Neural progenitor cell (in vitro differentiated cells): ENCODE measurements around the gene ITSN1. TPM values are rescaled to one million over a fixed set of nuclear protein-coding genes. Genes with fewer than 3 reads are reported as not detected.

Source experiments
- DNase-seq: peaks from one replicate; pipeline ENCODE4 v3.0.0-alpha.2; 2016; ENCODE audit warnings: low spot score
- H2AFZ ChIP-seq: fragments of 200-600 bp; sonication (generic); replicated peaks from 2 replicates; pipeline ENCODE4 v1.6.1; 2016; ENCODE audit warnings: antibody characterized with exemption
- H3F3A ChIP-seq: fragments of 200-600 bp; sonication (generic); 2 replicates; pipeline ENCODE4 v1.6.1; 2016; ENCODE audit warnings: antibody characterized with exemption, low read depth
- H3K27ac ChIP-seq: fragments of 200-600 bp; sonication (generic); 2 replicates; pipeline ENCODE4 v1.5.1; 2016; ENCODE audit warnings: mild to moderate bottlenecking
- H3K27me3 ChIP-seq: fragments of 200-600 bp; sonication (generic); 2 replicates; pipeline ENCODE4 v1.6.1; 2016; ENCODE audit warnings: mild to moderate bottlenecking, moderate library complexity
- H3K36me3 ChIP-seq: fragments of 200-600 bp; sonication (generic); 2 replicates; pipeline ENCODE4 v1.5.1; 2016
- H3K4me1 ChIP-seq: fragments of 200-600 bp; sonication (generic); 2 replicates; pipeline ENCODE4 v1.6.1; 2016; ENCODE audit warnings: mixed run types
- H3K4me2 ChIP-seq: fragments of 200-600 bp; sonication (generic); 2 replicates; pipeline ENCODE4 v1.6.1; 2016
- H3K4me3 ChIP-seq: fragments of 200-600 bp; sonication (generic); 2 replicates; pipeline ENCODE4 v1.5.1; 2016
- H3K79me2 ChIP-seq: fragments of 200-600 bp; sonication (generic); 2 replicates; pipeline ENCODE4 v1.6.1; 2016; ENCODE audit warnings: low read depth
- H3K9ac ChIP-seq: fragments of 200-600 bp; sonication (generic); 2 replicates; pipeline ENCODE4 v1.6.1; 2016
- H3K9me3 ChIP-seq: fragments of 200-600 bp; sonication (generic); 2 replicates; pipeline ENCODE4 v1.5.1; 2016; ENCODE audit warnings: low read depth
- H4K20me1 ChIP-seq: fragments of 200-600 bp; sonication (generic); 2 replicates; pipeline ENCODE4 v1.6.1; 2016; ENCODE audit warnings: low read depth
- H3K27ac Mint-ChIP-seq: 3 replicates; pipeline ENCODE4 v1.8.0; 2021; ENCODE audit warnings: mixed read lengths
- H3K27me3 Mint-ChIP-seq: 2 replicates; pipeline ENCODE4 v1.8.0; 2022; ENCODE audit warnings: low read depth, mild to moderate bottlenecking, inconsistent platforms, moderate library complexity, mixed read lengths; ENCODE audit not compliant: insufficient read depth
- H3K36me3 Mint-ChIP-seq: 3 replicates; pipeline ENCODE4 v1.8.0; 2021; ENCODE audit warnings: mixed read lengths
- H3K4me1 Mint-ChIP-seq: 3 replicates; pipeline ENCODE4 v1.8.0; 2021; ENCODE audit warnings: mixed read lengths
- H3K4me3 Mint-ChIP-seq: 3 replicates; pipeline ENCODE4 v1.8.0; 2021; ENCODE audit warnings: mild to moderate bottlenecking, moderate library complexity, mixed read lengths
- H3K9me3 Mint-ChIP-seq: 3 replicates; pipeline ENCODE4 v1.8.0; 2020; ENCODE audit warnings: mixed read lengths
- EZH2 ChIP-seq: fragments of 200-600 bp; sonication (generic); IDR thresholded peaks from 2 replicates; pipeline ENCODE4 v1.6.1; 2017; ENCODE audit warnings: antibody characterized with exemption, mild to moderate bottlenecking, moderate library complexity
- EZH2phosphoT487 ChIP-seq: fragments of 200-600 bp; sonication (generic); IDR thresholded peaks from 2 replicates; pipeline ENCODE4 v1.6.1; 2017; ENCODE audit warnings: antibody characterized with exemption
- total RNA-seq: library from RNA; depleted of rRNA; stranded (reverse); fragments of >200 nt; gene quantifications from 2 replicates; pipeline ENCODE4 v1.2.3, GENCODE V29; 2015; ENCODE audit warnings: low replicate concordance
- TF ChIP-seq, protein P1 (sequence below): fragments of 200-600 bp; sonication (generic); IDR thresholded peaks from 2 replicates; pipeline ENCODE4 v1.5.1; 2017; ENCODE audit warnings: antibody characterized with exemption, mild to moderate bottlenecking

ITSN1 gene
- total RNA-seq, 1 donor from 2014 or later = 136 TPM

DNA sequence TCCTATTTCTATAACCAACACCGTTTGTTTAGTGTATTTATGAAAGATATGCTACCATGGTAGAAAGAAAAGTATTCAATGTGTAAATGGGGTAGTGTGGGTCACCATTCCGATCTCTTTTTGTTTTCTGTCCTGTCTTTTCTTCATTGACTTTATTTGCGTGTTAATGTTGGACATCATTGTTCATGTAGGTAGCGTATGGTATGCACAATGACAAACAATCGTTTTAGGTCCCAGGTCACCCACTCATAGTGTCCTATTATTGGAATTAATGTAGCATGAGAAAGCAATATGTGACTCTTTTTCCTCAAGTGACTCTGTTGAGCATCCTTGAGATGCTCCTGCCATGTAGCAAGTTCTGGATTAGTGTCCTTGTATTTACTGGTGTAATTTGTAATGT, 247.9 kb downstream of the ITSN1 start:
- no peak overlapping the region for H3K4me2 ChIP-seq
- Mint-ChIP-seq H3K27ac (no peak overlapping the region), H3K4me1 (peaks cover 24% of the 10 kb centered on the region), H3K27me3 (peaks cover 4% of the 10 kb centered on the region), H3K4me3 (no peak overlapping the region), H3K36me3 (peaks cover 2% of the 10 kb centered on the region), H3K9me3 (peaks cover 2% of the 10 kb centered on the region)
- no peaks in the 10 kb centered on the region for H3K27me3 ChIP-seq
- no peaks in the 10 kb centered on the region for H3K79me2 ChIP-seq
- H4K20me1 ChIP-seq = no peaks in the 10 kb centered on the region
- DNase-seq = no peak
- no peak overlapping the region for H3K27ac ChIP-seq
- no peaks in the 10 kb centered on the region for H3K36me3 ChIP-seq
- H3K9ac ChIP-seq = no peak overlapping the region
- H2AFZ ChIP-seq = no peak overlapping the region
- peaks cover 29% of the 10 kb centered on the region for H3K4me1 ChIP-seq
- H3K4me3 ChIP-seq = no peak overlapping the region
- peaks cover 4% of the 10 kb centered on the region for H3F3A ChIP-seq
- TF ChIP-seq EZH2 = no peak
- TF ChIP-seq, protein P1, sequence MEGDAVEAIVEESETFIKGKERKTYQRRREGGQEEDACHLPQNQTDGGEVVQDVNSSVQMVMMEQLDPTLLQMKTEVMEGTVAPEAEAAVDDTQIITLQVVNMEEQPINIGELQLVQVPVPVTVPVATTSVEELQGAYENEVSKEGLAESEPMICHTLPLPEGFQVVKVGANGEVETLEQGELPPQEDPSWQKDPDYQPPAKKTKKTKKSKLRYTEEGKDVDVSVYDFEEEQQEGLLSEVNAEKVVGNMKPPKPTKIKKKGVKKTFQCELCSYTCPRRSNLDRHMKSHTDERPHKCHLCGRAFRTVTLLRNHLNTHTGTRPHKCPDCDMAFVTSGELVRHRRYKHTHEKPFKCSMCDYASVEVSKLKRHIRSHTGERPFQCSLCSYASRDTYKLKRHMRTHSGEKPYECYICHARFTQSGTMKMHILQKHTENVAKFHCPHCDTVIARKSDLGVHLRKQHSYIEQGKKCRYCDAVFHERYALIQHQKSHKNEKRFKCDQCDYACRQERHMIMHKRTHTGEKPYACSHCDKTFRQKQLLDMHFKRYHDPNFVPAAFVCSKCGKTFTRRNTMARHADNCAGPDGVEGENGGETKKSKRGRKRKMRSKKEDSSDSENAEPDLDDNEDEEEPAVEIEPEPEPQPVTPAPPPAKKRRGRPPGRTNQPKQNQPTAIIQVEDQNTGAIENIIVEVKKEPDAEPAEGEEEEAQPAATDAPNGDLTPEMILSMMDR = no peak
- H3K9me3 ChIP-seq = no peaks in the 10 kb centered on the region

DNA sequence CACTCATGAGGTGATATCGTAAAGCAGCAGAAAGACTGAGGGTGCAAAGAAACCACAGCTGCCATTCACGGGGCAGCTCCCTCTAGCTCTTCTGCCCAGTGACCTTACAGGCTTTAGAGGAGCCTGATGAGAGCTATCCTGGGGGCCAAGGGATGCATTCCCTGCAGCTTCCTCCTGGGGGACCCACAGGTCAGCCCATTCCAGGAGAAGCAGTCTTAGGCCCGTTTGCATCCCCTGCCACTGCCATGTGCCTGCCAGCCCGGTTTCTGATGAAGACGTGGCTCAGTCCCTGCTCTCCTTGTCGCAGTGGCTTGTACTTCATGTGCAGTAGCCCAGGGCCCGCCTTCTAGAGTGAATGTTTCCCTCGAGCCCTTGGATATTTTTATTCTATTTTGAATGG, 250.6 kb downstream of the ITSN1 start:
- Histone ChIP-seq H3F3A (peaks cover 14% of the 10 kb centered on the region), H3K27me3 (no peaks in the 10 kb centered on the region), H3K4me2 (no peak overlapping the region), H3K79me2 (no peaks in the 10 kb centered on the region), H3K9me3 (no peaks in the 10 kb centered on the region), H3K36me3 (no peaks in the 10 kb centered on the region), H2AFZ (peak overlapping the region; percentile 5), H4K20me1 (no peaks in the 10 kb centered on the region), H3K27ac (no peak overlapping the region), H3K4me1 (peaks cover 29% of the 10 kb centered on the region), H3K9ac (no peak overlapping the region), H3K4me3 (no peak overlapping the region)
- peak; percentile 65 for DNase-seq
- H3K9me3 Mint-ChIP-seq = peaks cover 2% of the 10 kb centered on the region
- H3K4me1 Mint-ChIP-seq = peaks cover 30% of the 10 kb centered on the region
- peak overlapping the region; percentile 44 for H3K27ac Mint-ChIP-seq
- TF ChIP-seq, protein P1 = peak; percentile 47
- no peak for TF ChIP-seq EZH2
- H3K36me3 Mint-ChIP-seq = peaks cover 2% of the 10 kb centered on the region
- H3K4me3 Mint-ChIP-seq = no peak overlapping the region
- H3K27me3 Mint-ChIP-seq = peaks cover 4% of the 10 kb centered on the region

DNA sequence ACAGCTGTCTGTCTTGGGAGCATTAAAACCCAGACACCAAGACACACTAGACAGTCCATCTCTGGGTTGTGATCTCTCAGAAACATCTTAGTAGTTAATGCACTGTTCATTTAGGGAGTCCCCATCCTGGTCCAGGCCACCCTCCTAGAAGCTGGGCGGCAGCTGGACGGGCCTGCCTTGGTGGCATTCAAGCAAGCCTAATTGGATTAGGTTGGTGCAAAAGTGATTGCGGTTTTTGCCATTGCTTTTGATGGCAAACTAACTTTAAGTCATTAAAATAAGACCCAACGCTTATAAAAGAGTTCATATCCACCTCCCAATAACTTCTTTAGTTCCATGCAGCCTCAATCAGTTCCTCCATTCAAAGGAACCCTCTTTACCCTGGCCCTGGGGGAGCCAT, 251.6 kb downstream of the ITSN1 start:
- peaks cover 2% of the 10 kb centered on the region for H3K36me3 Mint-ChIP-seq

More for the DNA sequence above, 251.6 kb downstream of the ITSN1 start:
- DNase-seq = peak; percentile 56
- Histone ChIP-seq H3K9ac (no peak overlapping the region), H3K27ac (no peak overlapping the region), H3K4me1 (peaks cover 32% of the 10 kb centered on the region), H3K4me3 (no peak overlapping the region), H3K9me3 (no peaks in the 10 kb centered on the region), H3K27me3 (no peaks in the 10 kb centered on the region), H3K36me3 (no peaks in the 10 kb centered on the region), H2AFZ (no peak overlapping the region), H3K4me2 (peak overlapping the region; percentile 49), H4K20me1 (no peaks in the 10 kb centered on the region), H3F3A (peaks cover 14% of the 10 kb centered on the region), H3K79me2 (no peaks in the 10 kb centered on the region)
- H3K27me3 Mint-ChIP-seq = peaks cover 4% of the 10 kb centered on the region
- TF ChIP-seq EZH2phosphoT487 = no peak
- TF ChIP-seq, protein P1 = no peak
- TF ChIP-seq EZH2 = no peak
- peaks cover 31% of the 10 kb centered on the region for H3K4me1 Mint-ChIP-seq
- peaks cover 2% of the 10 kb centered on the region for H3K9me3 Mint-ChIP-seq
- H3K27ac Mint-ChIP-seq = no peak overlapping the region
- no peak overlapping the region for H3K4me3 Mint-ChIP-seq
